Measurements from ENCODE around the gene CCDC141.

DNA sequence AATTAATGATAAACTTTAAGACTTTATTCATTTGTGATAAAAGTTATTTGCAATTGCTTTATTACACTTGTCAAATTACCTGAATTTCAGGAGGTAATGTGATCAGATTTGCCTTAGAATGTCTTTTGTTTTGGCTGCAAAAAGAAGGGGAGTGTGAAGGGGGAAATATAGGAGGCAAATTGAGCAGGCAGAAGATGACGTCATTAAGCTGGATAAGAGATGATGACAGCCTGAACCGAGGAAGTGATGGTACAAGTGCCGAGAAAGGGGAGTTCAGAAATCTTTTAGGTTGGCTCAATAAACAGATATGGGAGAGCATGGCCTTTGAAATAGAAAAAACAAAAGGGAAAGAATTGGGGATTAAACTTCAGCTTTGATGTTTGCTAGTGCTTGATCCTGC is 169.7 kb downstream of the CCDC141 start:
- TF ChIP-seq POLR2A (IDR thresholded peaks at IDR 0.05; ENCODE audit: low read length) = no peak
- no peak for TF ChIP-seq GATA1 (IDR thresholded peaks at IDR 0.05; ENCODE audit: low read depth, low read length)

Data from erythroblast (primary cell).